MM.1S (cell line): ENCODE data around the gene GCNT3.

Experiments
- EZH2 ChIP-seq: fragments of 300-600 bp; sonication (generic); optimal IDR thresholded peaks from 2 replicates; pipeline ENCODE3; 2017; ENCODE audit warnings: low read depth, mild to moderate bottlenecking, antibody characterized with exemption, low read length, mixed read lengths
- EZH2phosphoT487 ChIP-seq: fragments of 300-600 bp; sonication (generic); IDR thresholded peaks from 2 replicates; pipeline ENCODE4 v1.6.1; 2018; ENCODE audit warnings: antibody characterized with exemption, low read length
- TF ChIP-seq, protein P1 (sequence below): fragments of 300-600 bp; sonication (generic); IDR thresholded peaks from 2 replicates; pipeline ENCODE4 v1.5.1; 2016; ENCODE audit warnings: antibody characterized with exemption, low read length, mixed read lengths

DNA sequence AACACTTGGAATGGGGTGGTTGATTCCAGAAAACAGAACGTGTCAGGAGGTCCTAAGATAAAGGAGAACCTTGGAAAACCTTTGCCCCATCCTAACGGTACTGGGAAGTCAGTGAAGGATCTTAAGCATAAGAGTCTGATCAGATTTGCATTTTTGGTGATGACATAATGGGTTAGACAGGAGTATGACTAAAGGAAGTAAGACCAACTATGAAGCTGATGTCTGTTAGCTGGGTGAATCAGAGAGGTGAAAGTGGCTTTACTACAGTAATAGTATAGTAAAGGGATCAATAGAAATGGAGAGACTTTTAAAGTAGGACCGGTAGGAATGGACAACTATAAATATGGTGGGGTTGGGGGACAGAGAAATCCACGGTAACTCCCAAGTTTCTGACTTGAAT lies 33.2 kb downstream of the GCNT3 start:
- TF ChIP-seq, protein P1, sequence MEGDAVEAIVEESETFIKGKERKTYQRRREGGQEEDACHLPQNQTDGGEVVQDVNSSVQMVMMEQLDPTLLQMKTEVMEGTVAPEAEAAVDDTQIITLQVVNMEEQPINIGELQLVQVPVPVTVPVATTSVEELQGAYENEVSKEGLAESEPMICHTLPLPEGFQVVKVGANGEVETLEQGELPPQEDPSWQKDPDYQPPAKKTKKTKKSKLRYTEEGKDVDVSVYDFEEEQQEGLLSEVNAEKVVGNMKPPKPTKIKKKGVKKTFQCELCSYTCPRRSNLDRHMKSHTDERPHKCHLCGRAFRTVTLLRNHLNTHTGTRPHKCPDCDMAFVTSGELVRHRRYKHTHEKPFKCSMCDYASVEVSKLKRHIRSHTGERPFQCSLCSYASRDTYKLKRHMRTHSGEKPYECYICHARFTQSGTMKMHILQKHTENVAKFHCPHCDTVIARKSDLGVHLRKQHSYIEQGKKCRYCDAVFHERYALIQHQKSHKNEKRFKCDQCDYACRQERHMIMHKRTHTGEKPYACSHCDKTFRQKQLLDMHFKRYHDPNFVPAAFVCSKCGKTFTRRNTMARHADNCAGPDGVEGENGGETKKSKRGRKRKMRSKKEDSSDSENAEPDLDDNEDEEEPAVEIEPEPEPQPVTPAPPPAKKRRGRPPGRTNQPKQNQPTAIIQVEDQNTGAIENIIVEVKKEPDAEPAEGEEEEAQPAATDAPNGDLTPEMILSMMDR, result no peak
- no peak for TF ChIP-seq EZH2phosphoT487
- no peak for TF ChIP-seq EZH2
